Glutamatergic neuron (in vitro differentiated cells): Measurements from ENCODE around the gene DPP3. TPM values are rescaled to one million over a fixed set of nuclear protein-coding genes. Genes with fewer than 3 reads are reported as not detected.
A peak's percentile ranks its signal among the peaks of the same experiment; 100 is the strongest.

Experiments
- DNase-seq: peaks from one replicate; pipeline ENCODE4 v3.0.0; 2022
- H3K27ac Mint-ChIP-seq: one replicate; pipeline ENCODE4 v1.8.0; 2020; ENCODE audit warnings: mild to moderate bottlenecking, mixed read lengths, inconsistent platforms; ENCODE audit not compliant: unreplicated experiment
- H3K27me3 Mint-ChIP-seq: one replicate; pipeline ENCODE4 v1.8.0; 2020; ENCODE audit warnings: mild to moderate bottlenecking, moderate library complexity, mixed read lengths, inconsistent platforms; ENCODE audit not compliant: unreplicated experiment
- H3K36me3 Mint-ChIP-seq: one replicate; pipeline ENCODE4 v1.8.0; 2020; ENCODE audit warnings: mild to moderate bottlenecking, mixed read lengths, inconsistent platforms; ENCODE audit not compliant: unreplicated experiment
- H3K4me1 Mint-ChIP-seq: one replicate; pipeline ENCODE4 v1.8.0; 2020; ENCODE audit warnings: mild to moderate bottlenecking, low read depth, mixed read lengths, inconsistent platforms; ENCODE audit not compliant: unreplicated experiment
- H3K4me3 Mint-ChIP-seq: one replicate; pipeline ENCODE4 v1.8.0; 2020; ENCODE audit warnings: mild to moderate bottlenecking, mixed read lengths, inconsistent platforms; ENCODE audit not compliant: unreplicated experiment
- H3K9me3 Mint-ChIP-seq: one replicate; pipeline ENCODE4 v1.8.0; 2020; ENCODE audit warnings: mild to moderate bottlenecking, moderate library complexity, mixed read lengths, inconsistent platforms; ENCODE audit not compliant: unreplicated experiment
- total RNA-seq: library from RNA; stranded (reverse); fragmentation: NEBNext Ultra II Directional; extraction: Animal tissue kit (Norgen Biotek cat#: 25700); gene quantifications from one replicate; pipeline ENCODE4 v1.2.1, GENCODE V29; 2021; ENCODE audit not compliant: unreplicated experiment
- TF ChIP-seq, protein P1 (sequence below): fragments of 200-600 bp; sonication (generic); IDR thresholded peaks from one replicate; pipeline ENCODE4 v1.5.0; 2021; ENCODE audit not compliant: partially characterized antibody, unreplicated experiment

The DPP3 gene
- total RNA-seq, 1 donor from 2014 or later, result 72.0 TPM

DNA sequence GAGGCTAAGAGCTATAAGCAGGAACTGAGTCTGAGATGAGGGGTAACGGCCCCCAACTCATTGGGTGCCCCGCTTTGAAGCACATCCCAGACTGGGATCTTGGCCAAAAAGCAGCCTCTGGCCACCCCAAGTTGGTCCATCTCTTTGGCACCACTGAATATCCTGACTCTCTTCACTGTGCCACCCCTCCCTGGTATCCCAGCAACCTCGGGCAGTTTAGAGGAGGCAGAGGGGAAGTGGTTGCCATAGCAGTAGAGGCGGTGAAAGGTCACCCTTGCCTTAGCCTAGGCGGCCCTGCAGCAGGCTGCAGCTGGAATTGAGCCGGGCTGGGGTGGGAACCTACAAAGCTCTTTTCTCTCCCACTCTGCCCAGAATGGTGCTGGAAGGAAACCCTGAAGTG lies 12.5 kb upstream of the DPP3 start:
- Mint-ChIP-seq H3K4me3 (peak overlapping the region; percentile 87), H3K27me3 (peaks cover 7% of the 10 kb centered on the region), H3K36me3 (no peaks in the 10 kb centered on the region), H3K4me1 (peaks cover 8% of the 10 kb centered on the region), H3K27ac (no peak overlapping the region), H3K9me3 (peaks cover 7% of the 10 kb centered on the region)
- TF ChIP-seq, protein P1, sequence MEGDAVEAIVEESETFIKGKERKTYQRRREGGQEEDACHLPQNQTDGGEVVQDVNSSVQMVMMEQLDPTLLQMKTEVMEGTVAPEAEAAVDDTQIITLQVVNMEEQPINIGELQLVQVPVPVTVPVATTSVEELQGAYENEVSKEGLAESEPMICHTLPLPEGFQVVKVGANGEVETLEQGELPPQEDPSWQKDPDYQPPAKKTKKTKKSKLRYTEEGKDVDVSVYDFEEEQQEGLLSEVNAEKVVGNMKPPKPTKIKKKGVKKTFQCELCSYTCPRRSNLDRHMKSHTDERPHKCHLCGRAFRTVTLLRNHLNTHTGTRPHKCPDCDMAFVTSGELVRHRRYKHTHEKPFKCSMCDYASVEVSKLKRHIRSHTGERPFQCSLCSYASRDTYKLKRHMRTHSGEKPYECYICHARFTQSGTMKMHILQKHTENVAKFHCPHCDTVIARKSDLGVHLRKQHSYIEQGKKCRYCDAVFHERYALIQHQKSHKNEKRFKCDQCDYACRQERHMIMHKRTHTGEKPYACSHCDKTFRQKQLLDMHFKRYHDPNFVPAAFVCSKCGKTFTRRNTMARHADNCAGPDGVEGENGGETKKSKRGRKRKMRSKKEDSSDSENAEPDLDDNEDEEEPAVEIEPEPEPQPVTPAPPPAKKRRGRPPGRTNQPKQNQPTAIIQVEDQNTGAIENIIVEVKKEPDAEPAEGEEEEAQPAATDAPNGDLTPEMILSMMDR, result no peak
- no peak for DNase-seq

DNA sequence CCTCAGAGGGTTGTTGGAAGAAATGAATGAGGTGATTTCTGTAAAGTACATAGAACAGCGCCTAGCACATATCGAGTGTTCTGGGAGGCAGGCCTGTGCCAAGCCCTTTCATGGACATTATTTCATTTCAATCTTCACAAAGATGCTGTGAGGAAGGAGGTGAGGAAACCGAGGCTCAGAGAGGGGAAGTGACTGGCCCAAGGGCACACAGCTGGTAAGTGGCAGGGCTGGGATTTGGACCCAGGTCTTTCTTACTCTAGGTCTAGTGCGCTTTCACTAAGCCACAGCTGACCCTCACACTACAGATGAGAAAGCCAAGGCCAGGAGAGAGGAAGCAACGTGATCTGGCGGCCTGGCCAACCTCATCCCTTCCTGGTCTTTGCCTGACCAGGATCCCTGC lies 11.5 kb upstream of the DPP3 start:
- Mint-ChIP-seq H3K27me3 (peaks cover 7% of the 10 kb centered on the region), H3K36me3 (no peaks in the 10 kb centered on the region), H3K4me1 (peaks cover 8% of the 10 kb centered on the region), H3K4me3 (peak overlapping the region; percentile 30), H3K9me3 (peaks cover 7% of the 10 kb centered on the region), H3K27ac (peak overlapping the region; percentile 52)
- DNase-seq, result no peak
- TF ChIP-seq, protein P1, result no peak

DNA sequence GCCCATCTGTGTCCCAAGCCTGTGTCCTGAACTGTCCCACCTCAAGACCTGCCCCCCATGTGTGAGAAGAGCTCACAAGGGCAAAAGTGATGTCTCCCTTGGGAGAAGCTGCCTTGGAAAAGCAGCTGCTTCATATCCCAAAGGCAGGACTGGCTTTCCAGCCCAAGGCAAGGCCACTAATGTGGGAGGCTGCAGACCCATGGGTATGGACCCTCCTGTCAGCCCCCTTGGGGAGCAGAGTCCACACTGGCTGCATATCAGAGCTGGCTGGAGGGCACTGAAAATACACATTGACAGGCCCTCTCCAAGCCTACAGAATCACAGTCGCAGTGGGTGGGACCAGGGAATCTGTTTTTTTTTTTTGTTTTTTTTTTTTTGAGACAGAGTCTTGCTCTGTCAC lies 10.8 kb upstream of the DPP3 start:
- H3K9me3 Mint-ChIP-seq, result peaks cover 7% of the 10 kb centered on the region
- peaks cover 7% of the 10 kb centered on the region for H3K27me3 Mint-ChIP-seq
- TF ChIP-seq, protein P1, result no peak
- no peak overlapping the region for H3K4me3 Mint-ChIP-seq
- no peak for DNase-seq
- peaks cover 11% of the 10 kb centered on the region for H3K4me1 Mint-ChIP-seq
- no peak overlapping the region for H3K27ac Mint-ChIP-seq
- no peaks in the 10 kb centered on the region for H3K36me3 Mint-ChIP-seq

DNA sequence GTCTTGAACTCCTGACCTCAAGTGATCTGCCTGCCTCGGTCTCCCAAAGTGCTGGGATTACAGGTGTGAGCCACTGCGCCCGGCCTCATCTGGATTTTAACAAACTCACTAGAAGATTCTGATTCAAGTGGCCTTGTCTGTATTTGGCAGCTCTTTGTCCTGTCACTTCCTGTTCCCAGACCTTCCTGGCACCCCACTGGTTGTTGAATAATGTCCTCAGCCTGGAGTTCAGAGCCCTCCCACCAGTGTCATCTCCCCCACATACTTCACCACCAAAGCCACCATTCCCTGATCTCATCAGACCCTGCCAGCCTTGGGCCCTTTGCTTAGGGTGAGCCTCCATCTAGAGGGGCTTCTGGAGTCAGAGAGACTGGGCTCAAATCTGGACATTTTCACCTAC lies 10.2 kb upstream of the DPP3 start:
- H3K27ac Mint-ChIP-seq, result no peak overlapping the region
- peaks cover 7% of the 10 kb centered on the region for H3K9me3 Mint-ChIP-seq
- H3K4me1 Mint-ChIP-seq, result peaks cover 11% of the 10 kb centered on the region
- no peak for DNase-seq
- peaks cover 9% of the 10 kb centered on the region for H3K27me3 Mint-ChIP-seq
- no peaks in the 10 kb centered on the region for H3K36me3 Mint-ChIP-seq
- TF ChIP-seq, protein P1, result no peak
- peak overlapping the region; percentile 58 for H3K4me3 Mint-ChIP-seq

DNA sequence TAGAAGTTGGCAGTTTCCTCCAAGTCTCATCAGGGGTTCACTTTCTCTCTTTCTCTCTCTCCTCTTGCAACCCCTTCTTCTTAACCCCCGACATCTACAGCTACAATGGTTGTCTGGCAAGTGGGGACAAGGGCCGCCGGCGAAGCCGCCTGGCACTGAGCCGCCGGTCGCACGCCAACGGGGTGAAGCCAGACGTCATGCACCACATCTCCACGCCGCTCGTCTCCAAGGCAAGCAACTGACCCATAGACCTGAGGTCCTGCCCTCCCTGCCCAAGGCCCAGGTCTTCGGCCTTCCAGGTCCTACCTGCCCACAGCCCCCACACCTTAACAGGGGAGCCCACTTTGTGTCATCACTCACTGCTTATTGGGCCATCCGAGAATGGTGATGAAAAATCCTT lies 9.1 kb upstream of the DPP3 start:
- TF ChIP-seq, protein P1, result no peak
- H3K9me3 Mint-ChIP-seq, result peaks cover 7% of the 10 kb centered on the region
- H3K36me3 Mint-ChIP-seq, result no peaks in the 10 kb centered on the region
- peaks cover 6% of the 10 kb centered on the region for H3K27me3 Mint-ChIP-seq
- DNase-seq, result no peak
- H3K4me1 Mint-ChIP-seq, result peaks cover 11% of the 10 kb centered on the region
- H3K4me3 Mint-ChIP-seq, result no peak overlapping the region
- no peak overlapping the region for H3K27ac Mint-ChIP-seq
